GM23248 (cell line): ENCODE results near the gene HTR4. TPM values are rescaled to one million over a fixed set of nuclear protein-coding genes. Genes with fewer than 3 reads are reported as not detected.

ENCODE experiments used
- DNase-seq: peaks from one replicate; pipeline ENCODE4 v3.0.0-alpha.2; 2015
- H2AFZ ChIP-seq: fragments of 200-600 bp; sonication (generic); 2 replicates; pipeline ENCODE4 v1.6.1; 2016; ENCODE audit warnings: antibody characterized with exemption
- H3F3A ChIP-seq: fragments of 200-600 bp; sonication (generic); 2 replicates; pipeline ENCODE4 v1.6.1; 2016; ENCODE audit warnings: mild to moderate bottlenecking, antibody characterized with exemption, mixed run types; ENCODE audit not compliant: insufficient read depth
- H3K27ac ChIP-seq: fragments of 200-600 bp; sonication (generic); 2 replicates; pipeline ENCODE4 v1.5.1; 2016; ENCODE audit warnings: mild to moderate bottlenecking
- H3K27me3 ChIP-seq: fragments of 200-600 bp; sonication (generic); replicated peaks from 2 replicates; pipeline ENCODE4 v1.6.1; 2016; ENCODE audit warnings: mild to moderate bottlenecking; ENCODE audit not compliant: insufficient read depth
- H3K36me3 ChIP-seq: fragments of 200-600 bp; sonication (generic); 2 replicates; pipeline ENCODE4 v1.6.1; 2016; ENCODE audit warnings: low read depth, mild to moderate bottlenecking
- H3K4me1 ChIP-seq: fragments of 200-600 bp; sonication (generic); 2 replicates; pipeline ENCODE4 v1.6.1; 2016; ENCODE audit warnings: mild to moderate bottlenecking; ENCODE audit not compliant: insufficient read depth
- H3K4me2 ChIP-seq: fragments of 200-600 bp; sonication (generic); one replicate; pipeline ENCODE4 v1.6.1; 2016; ENCODE audit warnings: mild to moderate bottlenecking; ENCODE audit not compliant: unreplicated experiment
- H3K4me3 ChIP-seq: fragments of 200-600 bp; sonication (generic); 2 replicates; pipeline ENCODE4 v1.5.1; 2016; ENCODE audit warnings: mild to moderate bottlenecking
- H3K79me2 ChIP-seq: fragments of 200-600 bp; sonication (generic); 2 replicates; pipeline ENCODE4 v1.6.1; 2016; ENCODE audit warnings: mild to moderate bottlenecking; ENCODE audit not compliant: insufficient read depth
- H3K9ac ChIP-seq: fragments of 200-600 bp; sonication (generic); 2 replicates; pipeline ENCODE4 v1.6.1; 2016; ENCODE audit warnings: mild to moderate bottlenecking
- H3K9me2 ChIP-seq: fragments of 200-600 bp; sonication (generic); 2 replicates; pipeline ENCODE4 v1.6.1; 2016; ENCODE audit warnings: mixed run types, mild to moderate bottlenecking, moderate library complexity; ENCODE audit not compliant: insufficient read depth
- H3K9me3 ChIP-seq: fragments of 200-600 bp; sonication (generic); one replicate; pipeline ENCODE4 v1.6.1; 2017; ENCODE audit warnings: low read depth
- H4K20me1 ChIP-seq: fragments of 200-600 bp; sonication (generic); 2 replicates; pipeline ENCODE4 v1.6.0; 2016; ENCODE audit not compliant: insufficient read depth
- EZH2 ChIP-seq: fragments of 200-600 bp; sonication (generic); IDR thresholded peaks from 2 replicates; pipeline ENCODE4 v1.6.1; 2018; ENCODE audit warnings: antibody characterized with exemption, mild to moderate bottlenecking; ENCODE audit not compliant: insufficient read depth, poor library complexity, severe bottlenecking
- EZH2phosphoT487 ChIP-seq: fragments of 200-600 bp; sonication (generic); IDR thresholded peaks from 2 replicates; pipeline ENCODE4 v1.6.1; 2018; ENCODE audit warnings: antibody characterized with exemption, moderate library complexity, mild to moderate bottlenecking, low read depth; ENCODE audit not compliant: insufficient read depth
- WGBS, 2 experiments: methylation state at CpG; one replicate each; pipeline ENCODE4 v1.1.6; 2015 to 2017; ENCODE audit warnings: low lambda C conversion rate in 2 of 2, low coverage in 1 of 2; ENCODE audit errors: missing lambda C conversion rate in 2 of 2; 5-methylcytosine and 5-hydroxymethylcytosine counted together
- in situ Hi-C: fragments of 300-500 bp; cut with MboI; formaldehyde crosslinking; loops from 2 replicates; pipeline ENCODE4 v1.15.0; 2020
- polyA plus RNA-seq: library from polyadenylated mRNA; unstranded; fragments of >200 nt; fragmentation: Nextera tagmentation; extraction: Ambion mirVana; gene quantifications from 2 replicates; pipeline ENCODE4 v1.2.1, GENCODE V29; 2016
- total RNA-seq: library from RNA; depleted of rRNA; stranded (reverse); fragments of >200 nt; shearing (Covaris generic); gene quantifications from 2 replicates; pipeline ENCODE4 v1.2.3, GENCODE V29; 2014

Gene HTR4
- total and polyA plus RNA-seq, 2 experiments from 2014 or later: not detected

DNA sequence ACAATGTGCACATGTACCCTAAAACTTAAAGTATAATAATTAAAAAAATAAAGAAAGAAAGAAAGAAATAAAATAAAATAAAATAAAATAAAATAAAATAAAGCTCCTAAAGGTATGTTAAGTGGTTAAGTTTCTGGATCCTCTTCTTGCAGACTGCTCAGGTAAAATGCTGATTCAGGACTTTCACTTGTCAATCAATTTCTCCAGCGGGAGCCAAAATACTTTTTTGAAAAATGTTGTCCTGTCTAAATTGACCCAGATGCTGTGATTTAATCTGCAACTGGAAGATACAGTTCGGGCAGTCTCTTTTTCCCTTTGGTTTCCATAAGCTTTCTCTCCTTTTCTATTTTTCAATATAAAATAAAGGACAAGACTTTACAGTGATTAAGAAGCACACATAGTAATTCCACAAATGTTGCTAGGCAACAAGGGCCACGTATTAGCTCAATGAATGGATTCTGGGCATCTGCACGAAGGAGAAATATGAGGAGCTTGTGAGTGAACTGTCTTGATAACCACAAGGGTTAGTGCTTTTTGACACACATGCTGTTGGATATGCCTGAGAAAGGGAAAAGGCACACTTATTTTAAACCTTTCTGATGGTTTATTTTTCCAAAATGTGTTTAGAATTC lies 38.6 kb downstream of the HTR4 start:
- Histone ChIP-seq H3K27ac (no peak overlapping the region), H3K4me2 (no peak overlapping the region), H3K4me1 (no peaks in the 10 kb centered on the region), H3K9ac (no peak overlapping the region), H3K4me3 (no peak overlapping the region), H2AFZ (no peak overlapping the region), H4K20me1 (no peaks in the 10 kb centered on the region), H3K9me3 (no peaks in the 10 kb centered on the region), H3K36me3 (no peaks in the 10 kb centered on the region), H3K27me3 (no peaks in the 10 kb centered on the region), H3F3A (no peaks in the 10 kb centered on the region), H3K9me2 (no peaks in the 10 kb centered on the region), H3K79me2 (no peaks in the 10 kb centered on the region)
- TF ChIP-seq EZH2 (no peak), EZH2phosphoT487 (no peak)
- in situ Hi-C loops: no loop called here
- DNase-seq: peak; percentile 23
- 18% methylated on average over 4 of the region's 4 CpGs for WGBS, 2 experiments

DNA sequence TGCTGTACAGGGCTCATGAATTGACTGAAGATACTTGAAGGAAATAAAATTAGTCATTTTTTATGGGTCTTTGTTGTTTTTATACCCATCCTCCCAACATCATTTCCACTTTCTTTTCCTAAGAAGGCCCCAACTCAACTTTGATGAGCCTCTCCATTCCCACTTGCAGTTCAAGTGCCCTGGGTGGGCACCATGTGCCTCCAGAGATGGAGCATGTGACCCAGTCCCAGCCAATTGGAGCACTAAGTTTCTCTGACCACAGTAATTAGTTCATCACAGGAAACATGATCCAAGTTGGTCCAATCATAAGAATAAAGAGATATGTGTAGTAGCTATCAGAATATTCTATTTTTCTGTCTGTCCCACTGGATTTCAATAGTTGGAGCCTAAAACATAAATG lies 46.9 kb downstream of the HTR4 start:
- Histone ChIP-seq H3F3A (no peaks in the 10 kb centered on the region), H2AFZ (no peak overlapping the region), H3K36me3 (no peaks in the 10 kb centered on the region), H4K20me1 (no peaks in the 10 kb centered on the region), H3K9ac (no peak overlapping the region), H3K4me3 (no peak overlapping the region), H3K4me2 (no peak overlapping the region), H3K27ac (no peak overlapping the region), H3K9me2 (no peaks in the 10 kb centered on the region), H3K27me3 (no peaks in the 10 kb centered on the region), H3K79me2 (no peaks in the 10 kb centered on the region), H3K4me1 (no peaks in the 10 kb centered on the region), H3K9me3 (no peaks in the 10 kb centered on the region)
- in situ Hi-C loops: no loop called here
- DNase-seq: no peak
- TF ChIP-seq EZH2phosphoT487 (no peak), EZH2 (no peak)

DNA sequence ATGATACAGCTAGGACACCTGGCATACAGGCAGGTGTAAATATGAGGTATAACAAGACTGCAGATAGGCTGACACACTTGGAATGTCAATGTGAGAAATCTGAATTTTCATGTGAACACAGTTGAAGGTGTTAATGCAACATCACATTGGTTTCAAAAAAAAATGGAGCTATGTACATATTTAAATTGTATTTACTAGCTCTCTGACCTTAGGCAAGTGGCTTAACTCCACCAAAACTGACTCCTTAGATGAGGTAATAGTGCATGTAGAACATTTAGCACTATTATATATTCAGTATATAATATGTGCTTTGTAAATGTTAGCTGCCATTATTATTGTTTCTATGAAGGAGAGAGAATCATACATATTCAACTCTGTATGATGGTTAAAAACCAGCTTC lies 48.0 kb downstream of the HTR4 start:
- H4K20me1 ChIP-seq: no peaks in the 10 kb centered on the region
- no peaks in the 10 kb centered on the region for H3F3A ChIP-seq
- H3K9me3 ChIP-seq: no peaks in the 10 kb centered on the region
- H3K79me2 ChIP-seq: no peaks in the 10 kb centered on the region
- H3K4me3 ChIP-seq: no peak overlapping the region
- H2AFZ ChIP-seq: no peak overlapping the region
- H3K4me2 ChIP-seq: no peak overlapping the region
- H3K9me2 ChIP-seq: no peaks in the 10 kb centered on the region
- in situ Hi-C loops: no loop called here
- no peak overlapping the region for H3K9ac ChIP-seq
- TF ChIP-seq EZH2 (no peak), EZH2phosphoT487 (no peak)
- no peaks in the 10 kb centered on the region for H3K4me1 ChIP-seq
- H3K27me3 ChIP-seq: no peaks in the 10 kb centered on the region
- DNase-seq: no peak
- H3K27ac ChIP-seq: no peak overlapping the region
- H3K36me3 ChIP-seq: no peaks in the 10 kb centered on the region

DNA sequence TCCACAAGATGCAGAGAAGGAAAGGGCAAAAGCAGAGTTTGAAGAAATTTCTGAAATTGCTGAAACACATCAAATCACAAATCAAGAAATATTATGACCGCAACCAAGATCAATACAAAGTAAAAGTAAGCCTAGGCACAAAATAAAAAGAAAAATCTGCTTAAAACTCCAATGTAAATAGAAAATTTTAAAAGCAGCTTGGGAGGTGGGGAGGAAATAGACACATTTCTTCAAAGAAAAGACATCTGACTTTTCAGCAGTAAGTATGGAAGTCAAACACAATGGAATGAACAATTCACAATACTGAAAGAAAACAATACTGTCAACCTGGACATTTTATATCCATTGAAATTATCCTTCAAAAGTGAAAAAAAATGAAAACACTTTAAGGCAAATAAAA lies 55.1 kb downstream of the HTR4 start:
- TF ChIP-seq EZH2phosphoT487: no peak
- TF ChIP-seq EZH2: no peak
- DNase-seq: no peak
- Histone ChIP-seq H3F3A (no peaks in the 10 kb centered on the region), H3K4me2 (no peak overlapping the region), H3K79me2 (no peaks in the 10 kb centered on the region), H3K9ac (no peak overlapping the region), H4K20me1 (no peaks in the 10 kb centered on the region), H3K4me1 (no peaks in the 10 kb centered on the region), H2AFZ (no peak overlapping the region), H3K4me3 (no peak overlapping the region), H3K27ac (no peak overlapping the region), H3K27me3 (no peaks in the 10 kb centered on the region), H3K9me3 (no peaks in the 10 kb centered on the region), H3K9me2 (no peaks in the 10 kb centered on the region), H3K36me3 (no peaks in the 10 kb centered on the region)
- WGBS, 2 experiments: 50 to 64% methylated on average over 1 of the region's 1 CpG
- in situ Hi-C loops: no loop called here

DNA sequence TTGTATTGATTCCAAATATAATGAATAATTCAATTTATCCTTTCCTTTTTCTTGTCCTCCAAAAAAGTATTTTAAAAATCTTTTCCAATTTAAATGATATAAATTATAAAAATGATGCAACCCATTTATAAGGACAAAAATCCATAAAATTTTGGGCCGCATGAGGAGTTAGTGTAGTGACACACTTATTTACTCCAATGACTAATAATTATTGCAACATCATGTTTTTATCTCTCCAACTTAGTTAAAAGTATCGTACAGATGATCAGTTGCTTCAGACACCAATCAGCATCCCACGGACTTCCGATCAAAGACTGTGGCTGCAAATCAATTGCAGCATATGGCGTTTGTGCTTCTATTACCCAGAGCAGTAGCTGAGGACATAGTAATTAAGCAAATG lies 58.6 kb downstream of the HTR4 start:
- no peaks in the 10 kb centered on the region for H3K79me2 ChIP-seq
- no peaks in the 10 kb centered on the region for H3F3A ChIP-seq
- H3K4me3 ChIP-seq: no peak overlapping the region
- no peaks in the 10 kb centered on the region for H3K9me3 ChIP-seq
- no peak overlapping the region for H3K4me2 ChIP-seq
- no peaks in the 10 kb centered on the region for H3K36me3 ChIP-seq
- H2AFZ ChIP-seq: no peak overlapping the region
- DNase-seq: no peak
- no peak overlapping the region for H3K9ac ChIP-seq
- no peaks in the 10 kb centered on the region for H4K20me1 ChIP-seq
- H3K4me1 ChIP-seq: no peaks in the 10 kb centered on the region
- H3K27ac ChIP-seq: no peak overlapping the region
- in situ Hi-C loops: no loop called here
- no peaks in the 10 kb centered on the region for H3K27me3 ChIP-seq
- 52 to 56% methylated on average over 5 of the region's 5 CpGs for WGBS, 2 experiments
- TF ChIP-seq EZH2 (no peak), EZH2phosphoT487 (no peak)
- no peaks in the 10 kb centered on the region for H3K9me2 ChIP-seq
